Left renal pelvis (tissue), 4 donors: ENCODE data around the gene FZD2. TPM values are rescaled to one million over a fixed set of nuclear protein-coding genes. Genes with fewer than 3 reads are reported as not detected.
"Not testable (repeated sequence)": the region's sequence is repeated elsewhere in the genome, so short reads cannot be mapped to it uniquely, and the experiment has no call there.

Source experiments
- DNase-seq, 4 donors: peaks; one replicate each; pipeline ENCODE4 v3.0.0-alpha.2; 2013; ENCODE audit warnings: low read depth in 4 of 4, low spot score in 3 of 4
- polyA plus RNA-seq, 4 donors: library from polyadenylated mRNA; unstranded; fragments of 120-200 nt; gene quantifications; one replicate each; pipeline ENCODE4 v1.2.1, GENCODE V29; 2013; ENCODE audit not compliant: insufficient read length in 4 of 4

Gene FZD2
- polyA plus RNA-seq: 10 to 100 TPM; 24.1 to 53.0 (median 34.0) TPM

- peak; percentile 95 to 98 (median 96) for DNase-seq
Observed at GRCh38 chr17:44556832-44557606, at the start of gene FZD2. Gene FZD2, plus strand, starts transcription at chr17:44557484. Its CDS starts 205 bp downstream, at chr17:44557689.

- not testable (repeated sequence) for DNase-seq
Observed at GRCh38 chr17:44511241-44512134, 45.8 kb upstream of the FZD2 start.

GRCh38 chr17:44518032-44518431 is 39.3 kb upstream of the FZD2 start:
- no peak for DNase-seq

DNA sequence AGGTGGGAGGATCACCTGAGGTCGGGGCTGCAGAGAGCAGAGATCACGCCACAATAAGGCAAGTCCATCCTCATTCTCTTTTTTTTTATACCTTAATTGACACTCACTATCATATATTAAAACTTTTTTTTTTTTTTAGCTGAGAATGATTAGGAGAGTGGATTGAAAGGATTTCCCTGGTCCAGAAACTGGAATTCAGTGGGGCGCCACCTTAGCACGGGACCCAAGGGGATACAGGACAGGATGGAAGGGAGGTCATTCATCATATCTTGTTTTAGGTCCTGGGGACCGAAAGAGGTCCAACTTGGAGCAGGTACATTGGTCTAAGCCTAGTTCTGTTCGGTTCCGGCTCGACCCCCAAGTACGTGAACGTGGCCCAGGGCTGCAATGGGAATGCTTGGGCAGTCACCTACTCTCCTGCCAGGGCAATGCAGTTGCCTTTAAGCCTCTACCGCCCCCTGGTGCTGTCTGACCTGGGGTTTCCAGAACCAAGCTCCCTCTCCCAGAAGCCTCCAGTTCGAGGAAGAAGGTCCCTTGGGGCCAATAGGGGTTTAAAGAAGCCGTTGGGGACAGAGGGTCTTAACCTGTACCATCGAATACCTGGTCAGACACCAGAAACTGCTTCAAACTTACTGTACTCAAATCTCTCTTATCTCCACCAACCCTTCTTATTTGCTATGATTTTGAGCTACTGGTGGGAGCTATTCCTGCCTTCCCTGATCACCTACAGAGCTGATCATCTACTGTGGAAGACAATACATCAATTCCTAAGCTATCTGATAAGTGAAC is 34.2 kb upstream of the FZD2 start:
- no peak for DNase-seq

- DNase-seq: no peak
Observed at GRCh38 chr17:44523672-44523972, 33.7 kb upstream of the FZD2 start.

DNA sequence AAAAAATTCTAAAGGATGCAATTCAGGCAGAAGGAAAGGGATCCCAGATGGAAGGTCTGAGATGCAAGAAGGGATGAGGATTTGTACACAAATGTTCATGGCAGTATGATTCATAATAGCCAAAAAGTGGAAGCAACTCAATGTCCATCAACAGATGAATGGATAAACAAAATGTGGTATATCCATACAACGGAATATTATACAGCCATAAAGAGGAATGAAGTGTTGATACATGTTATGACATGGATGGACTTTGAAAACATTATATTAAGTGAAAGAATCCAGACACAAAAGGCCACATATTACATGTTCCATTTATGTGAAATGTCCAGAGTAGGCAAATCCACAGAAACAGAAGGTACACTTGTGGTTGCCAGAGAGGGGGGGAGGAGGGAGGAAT is 30.2 kb upstream of the FZD2 start:
- no peak for DNase-seq

- no peak for DNase-seq
Observed at GRCh38 chr17:44527954-44528353, 29.3 kb upstream of the FZD2 start.

- no peak for DNase-seq
Observed at GRCh38 chr17:44529864-44530263, 27.4 kb upstream of the FZD2 start.

- no peak for DNase-seq
Observed at GRCh38 chr17:44530896-44531418, 26.3 kb upstream of the FZD2 start.

DNA sequence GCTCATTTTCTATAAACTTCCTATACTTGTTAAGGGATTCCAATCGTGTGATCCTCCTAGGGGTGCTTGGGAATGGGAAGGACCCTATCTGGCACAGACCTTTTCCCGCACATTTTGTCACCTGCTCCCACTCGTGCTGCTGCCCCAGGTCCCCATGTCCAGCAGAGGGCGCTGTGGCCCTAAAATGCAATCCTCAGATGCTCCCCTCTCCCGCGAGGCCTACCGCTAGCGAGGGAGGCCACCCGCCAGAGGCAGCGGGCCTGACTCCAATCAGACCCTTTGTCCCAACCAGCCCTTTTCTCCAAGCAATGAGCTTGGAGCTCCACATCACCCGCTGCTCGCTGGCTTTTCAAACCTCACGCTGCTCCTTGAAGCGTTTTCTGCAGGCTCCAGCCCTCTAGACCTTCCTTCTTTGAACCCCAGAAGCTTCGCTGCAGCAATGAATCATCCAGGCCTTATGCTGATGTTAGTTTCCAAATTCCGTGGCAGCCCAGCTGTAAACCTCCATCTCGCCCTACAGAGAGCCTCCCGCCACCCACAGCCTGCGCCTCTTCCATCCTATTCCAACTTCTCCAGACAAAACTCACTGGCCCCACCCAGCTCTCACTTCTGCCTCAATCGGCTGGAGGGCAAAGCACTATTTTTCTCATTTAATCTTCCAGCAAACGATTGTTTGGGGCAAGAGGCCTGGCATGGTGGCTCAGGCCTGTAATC is 23.6 kb upstream of the FZD2 start:
- peak in 2 of 4 donors; percentile 78 to 85 for DNase-seq

- DNase-seq: no peak
Observed at GRCh38 chr17:44536090-44536953, 21.0 kb upstream of the FZD2 start.

DNA sequence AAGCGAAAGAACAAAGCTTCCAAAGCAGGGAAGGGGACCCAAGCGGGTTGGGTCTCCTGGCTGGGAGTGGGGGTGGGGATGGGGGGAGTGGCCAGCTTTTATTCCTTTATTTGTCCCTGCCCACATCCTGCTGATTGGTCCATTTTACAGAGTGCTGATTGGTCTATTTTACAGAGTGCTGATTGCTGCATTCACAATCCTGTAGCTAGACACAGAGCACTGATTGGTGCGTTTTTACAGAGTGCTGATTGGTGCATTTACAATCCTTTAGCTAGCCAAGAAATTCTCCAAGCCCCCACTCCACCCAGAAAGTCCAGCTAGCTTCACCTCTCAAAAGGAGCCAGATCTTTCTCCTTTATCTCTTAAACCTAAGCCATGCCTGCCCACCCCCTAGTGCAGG is 19.4 kb upstream of the FZD2 start:
- not testable (repeated sequence) for DNase-seq

- no peak for DNase-seq
Observed at GRCh38 chr17:44539673-44540072, 17.6 kb upstream of the FZD2 start.

DNA sequence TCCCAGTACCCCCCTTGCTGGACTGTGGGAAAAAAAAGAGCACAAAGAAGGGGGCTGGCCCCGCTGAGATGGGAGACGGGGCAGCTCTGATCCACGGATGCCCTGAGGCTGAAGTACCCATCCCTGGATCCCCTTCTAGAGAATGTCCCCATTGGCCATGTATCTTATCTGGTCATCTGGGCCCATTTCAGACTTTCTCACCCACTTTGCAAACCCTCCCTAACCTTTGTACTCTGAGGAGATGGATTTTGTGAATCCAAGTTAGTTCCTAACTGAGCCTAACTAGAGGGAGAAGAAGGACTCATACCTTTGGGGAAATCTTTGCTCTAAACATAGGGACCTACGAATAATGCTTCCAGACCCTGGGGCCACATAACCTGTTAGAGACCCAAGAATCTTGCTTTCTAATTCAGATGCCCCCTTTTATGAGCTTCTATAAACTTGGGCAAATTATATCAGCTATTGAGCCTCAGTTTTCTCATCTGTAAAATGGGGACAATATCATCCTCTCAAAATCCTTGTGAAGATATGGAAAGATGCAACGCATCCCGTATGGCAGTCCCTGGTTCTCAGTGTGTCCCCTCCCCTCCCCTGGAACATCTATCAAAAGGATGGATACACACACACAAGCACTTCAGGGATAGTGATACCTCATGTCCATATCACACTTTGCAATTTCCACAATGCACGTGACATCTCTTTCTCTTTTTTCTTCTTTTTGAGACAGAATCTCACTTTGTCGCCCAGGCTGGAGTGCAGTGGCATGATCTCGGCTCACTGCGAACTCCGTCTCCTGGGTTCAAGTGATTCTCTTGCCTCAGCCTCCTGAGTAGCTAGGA is 16.8 kb upstream of the FZD2 start:
- no peak for DNase-seq

GRCh38 chr17:44541884-44542581 is 15.3 kb upstream of the FZD2 start:
- DNase-seq: no peak

- no peak for DNase-seq
Observed at GRCh38 chr17:44543213-44543904, 13.9 kb upstream of the FZD2 start.

DNA sequence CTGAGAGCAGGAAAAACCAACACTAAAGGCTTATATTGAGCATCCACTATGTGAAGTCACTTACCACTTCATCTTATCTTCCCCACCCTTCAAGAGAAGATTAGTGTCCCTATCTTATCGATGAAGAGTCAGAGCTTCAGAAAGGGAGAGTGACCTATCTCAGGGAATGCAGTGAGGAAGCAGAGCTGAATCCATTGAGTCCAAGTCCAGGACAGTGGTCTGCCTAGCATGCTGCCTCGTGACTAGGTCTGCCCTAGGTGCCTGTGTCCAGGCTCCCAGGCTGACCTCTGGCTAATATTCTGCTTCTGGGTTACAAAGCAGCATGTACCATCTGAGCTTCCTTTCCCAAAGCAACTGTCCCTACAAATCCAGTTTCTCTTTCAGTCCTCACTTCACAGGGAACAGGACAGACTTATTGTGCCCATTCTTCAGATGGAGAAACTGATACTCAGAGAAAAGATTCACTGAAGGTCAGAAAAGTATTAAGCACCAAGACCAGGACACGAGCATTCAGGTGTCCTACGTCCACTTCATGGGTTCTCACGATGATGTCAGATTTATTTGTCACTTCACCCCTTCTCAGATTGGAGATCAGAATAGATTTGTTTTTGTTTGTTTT is 13.3 kb upstream of the FZD2 start:
- no peak for DNase-seq
